ENCODE results near the gene CDIPT.

Gene CDIPT

DNA sequence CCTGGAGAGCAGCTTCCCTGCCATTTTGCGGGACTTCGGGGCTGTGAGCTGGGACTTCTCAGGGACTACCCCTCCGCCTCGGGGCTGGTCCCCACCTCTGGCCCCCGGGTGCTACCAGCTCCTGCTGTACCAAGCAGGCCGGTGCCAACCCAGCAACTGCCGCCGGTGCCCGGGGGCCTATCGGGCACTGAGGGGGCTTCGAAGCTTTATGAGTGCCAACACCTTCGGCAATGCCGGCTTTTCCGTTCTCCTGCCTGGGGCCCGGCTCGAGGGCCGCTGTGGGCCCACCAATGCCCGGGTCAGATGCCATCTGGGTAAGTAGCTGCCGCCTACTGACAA, 38.5 kb upstream of the CDIPT start:
- H3K4me1 Mint-ChIP-seq = peaks cover 19% of the 10 kb centered on the region
- ATAC-seq (replicated peaks; ENCODE audit: extremely low read depth, poor library complexity, severe bottlenecking) = no peak
- no peak overlapping the region for H3K27ac Mint-ChIP-seq (ENCODE audit: low read depth)
- peaks cover 1% of the 10 kb centered on the region for H3K36me3 Mint-ChIP-seq (ENCODE audit: insufficient read depth)
- DNase-seq (ENCODE audit: low spot score in 2 of 2) = no peak
- H3K27me3 Mint-ChIP-seq = peaks cover 28% of the 10 kb centered on the region
- no peaks in the 10 kb centered on the region for H3K9me3 Mint-ChIP-seq
- peak overlapping the region; percentile 41 for H3K4me3 Mint-ChIP-seq

DNA sequence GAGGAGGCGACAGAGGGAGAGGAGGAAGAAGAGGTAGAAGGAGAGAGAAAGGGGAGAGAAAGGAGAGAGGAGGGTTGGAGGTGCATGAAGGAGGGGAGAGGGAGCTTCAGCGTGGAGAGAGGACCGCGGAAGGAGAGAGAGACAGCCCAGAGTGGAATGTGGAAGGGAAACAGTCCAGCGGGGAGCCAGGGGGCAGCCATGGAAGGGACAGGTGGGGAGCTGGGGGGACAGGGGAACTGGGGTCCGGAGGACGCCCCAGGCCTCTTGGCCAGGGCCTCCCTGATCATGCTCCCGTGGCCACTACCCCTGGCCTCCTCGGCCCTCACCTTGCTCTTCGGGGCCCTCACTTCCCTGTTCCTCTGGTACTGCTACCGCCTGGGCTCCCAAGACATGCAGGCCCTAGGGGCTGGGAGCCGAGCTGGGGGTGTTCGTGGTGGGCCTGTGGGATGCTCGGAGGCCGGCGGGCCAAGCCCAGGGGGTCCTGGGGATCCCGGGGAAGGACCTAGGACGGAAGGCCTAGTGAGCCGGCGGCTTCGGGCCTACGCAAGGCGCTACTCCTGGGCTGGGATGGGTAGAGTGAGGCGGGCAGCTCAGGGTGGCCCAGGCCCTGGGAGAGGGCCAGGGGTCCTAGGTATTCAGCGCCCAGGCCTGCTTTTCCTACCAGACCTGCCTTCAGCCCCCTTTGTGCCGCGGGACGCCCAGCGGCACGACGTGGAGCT, 38.0 kb upstream of the CDIPT start:
- no peak overlapping the region for H3K27ac Mint-ChIP-seq (ENCODE audit: low read depth)
- peaks cover 1% of the 10 kb centered on the region for H3K36me3 Mint-ChIP-seq (ENCODE audit: insufficient read depth)
- H3K4me1 Mint-ChIP-seq = peaks cover 19% of the 10 kb centered on the region
- no peaks in the 10 kb centered on the region for H3K9me3 Mint-ChIP-seq
- H3K27me3 Mint-ChIP-seq = peaks cover 33% of the 10 kb centered on the region
- peak overlapping the region; percentile 63 for H3K4me3 Mint-ChIP-seq
- DNase-seq (ENCODE audit: low spot score in 2 of 2) (no peak), ATAC-seq (replicated peaks; ENCODE audit: extremely low read depth, poor library complexity, severe bottlenecking) (no peak)

DNA sequence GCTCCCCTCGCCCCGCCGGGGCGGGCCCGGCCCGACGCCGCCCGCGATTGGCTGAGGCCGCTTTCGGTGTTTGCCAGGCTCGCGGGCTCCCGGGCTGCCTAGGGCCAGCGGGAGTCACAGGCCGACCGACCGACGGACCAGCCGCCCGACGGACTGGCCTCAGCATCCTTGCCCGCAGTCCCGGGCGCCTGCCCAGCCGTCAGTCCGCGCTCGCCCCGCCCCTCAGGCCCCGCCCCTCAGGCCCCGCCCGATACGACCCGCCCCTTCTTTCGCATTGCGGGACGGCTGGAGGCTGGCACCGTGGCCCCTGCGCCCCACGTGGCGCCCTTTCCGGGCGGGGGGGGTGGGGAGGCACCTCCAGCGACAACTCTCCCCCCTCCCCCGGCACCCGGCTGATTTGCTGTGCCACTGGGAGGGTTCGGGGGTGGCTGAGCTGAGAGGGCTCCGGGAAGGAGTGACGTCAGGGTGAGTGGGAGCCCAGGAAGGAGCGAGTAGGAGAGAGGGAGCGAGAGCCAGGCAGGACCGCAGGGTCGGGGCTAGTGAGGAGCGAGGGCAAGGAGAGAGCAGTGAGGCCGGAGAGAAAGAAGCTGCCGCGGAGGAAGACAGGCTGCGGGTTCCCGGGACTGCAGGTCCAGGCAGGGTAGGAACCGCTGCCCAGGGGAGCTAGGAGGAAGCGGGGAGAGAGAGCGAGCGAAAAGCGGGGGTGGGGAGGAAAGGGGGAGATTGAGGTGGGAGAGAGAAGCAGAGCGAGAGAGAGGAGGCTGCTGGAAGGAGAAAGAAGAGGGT, 37.3 kb upstream of the CDIPT start, which contains the start of gene ASPHD1:
TSS of gene ASPHD1 (plus strand) at position 387 of the 786 bp plus-strand sequence. CDS start 484 bp downstream, outside the sequence.
- DNase-seq (ENCODE audit: low spot score in 2 of 2) = peak; percentile 68 to 75
- Mint-ChIP-seq H3K4me1 (peaks cover 19% of the 10 kb centered on the region), H3K9me3 (no peaks in the 10 kb centered on the region), H3K27ac (ENCODE audit: low read depth) (no peak within 1 kb of the TSS), H3K36me3 (ENCODE audit: insufficient read depth) (peaks cover 1% of the 10 kb centered on the region), H3K27me3 (peaks cover 40% of the 10 kb centered on the region), H3K4me3 (peak within 1 kb of the TSS; percentile 63)
- peak; percentile 84 for ATAC-seq (replicated peaks; ENCODE audit: extremely low read depth, poor library complexity, severe bottlenecking)

DNA sequence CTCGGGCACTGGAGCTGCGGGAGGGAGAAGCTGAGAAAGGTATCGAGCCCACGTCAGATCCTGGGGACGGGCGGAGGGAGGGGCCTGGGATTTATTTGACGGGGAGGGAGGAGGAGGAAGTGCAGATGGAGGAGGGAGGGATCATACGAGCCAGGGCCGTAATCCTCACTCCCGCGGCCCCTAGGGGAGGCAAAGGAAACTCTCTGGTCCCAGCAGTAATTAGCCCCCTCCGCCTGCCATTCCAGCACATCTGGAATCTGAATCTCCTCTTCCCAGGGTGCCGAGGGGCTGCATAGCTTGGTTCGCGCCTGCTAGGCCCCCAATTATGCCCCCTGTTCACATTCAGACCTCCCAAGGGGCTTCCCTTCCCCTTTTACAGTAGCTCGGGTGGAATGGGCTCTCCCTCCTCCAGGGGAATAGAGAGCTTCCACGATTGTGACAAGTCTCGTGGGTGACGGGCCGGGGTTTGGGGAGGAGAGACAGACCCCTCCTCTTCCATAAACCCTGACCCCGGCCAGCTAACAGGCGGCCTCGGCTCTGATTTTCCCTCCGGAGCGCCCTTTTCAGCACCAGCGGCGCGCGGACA, 36.6 kb upstream of the CDIPT start, which contains the start of gene SEZ6L2:
TSS of gene SEZ6L2 (minus strand) at position 35 of the 586 bp plus-strand sequence. CDS start 531 bp downstream, outside the sequence.
- Mint-ChIP-seq H3K27ac (ENCODE audit: low read depth) (no peak within 1 kb of the TSS), H3K9me3 (no peaks in the 10 kb centered on the region), H3K4me3 (peak within 1 kb of the TSS; percentile 63), H3K36me3 (ENCODE audit: insufficient read depth) (no peaks in the 10 kb centered on the region), H3K4me1 (peaks cover 19% of the 10 kb centered on the region), H3K27me3 (peaks cover 47% of the 10 kb centered on the region)
- ATAC-seq (replicated peaks; ENCODE audit: extremely low read depth, poor library complexity, severe bottlenecking) (no peak), DNase-seq (ENCODE audit: low spot score in 2 of 2) (no peak)

DNA sequence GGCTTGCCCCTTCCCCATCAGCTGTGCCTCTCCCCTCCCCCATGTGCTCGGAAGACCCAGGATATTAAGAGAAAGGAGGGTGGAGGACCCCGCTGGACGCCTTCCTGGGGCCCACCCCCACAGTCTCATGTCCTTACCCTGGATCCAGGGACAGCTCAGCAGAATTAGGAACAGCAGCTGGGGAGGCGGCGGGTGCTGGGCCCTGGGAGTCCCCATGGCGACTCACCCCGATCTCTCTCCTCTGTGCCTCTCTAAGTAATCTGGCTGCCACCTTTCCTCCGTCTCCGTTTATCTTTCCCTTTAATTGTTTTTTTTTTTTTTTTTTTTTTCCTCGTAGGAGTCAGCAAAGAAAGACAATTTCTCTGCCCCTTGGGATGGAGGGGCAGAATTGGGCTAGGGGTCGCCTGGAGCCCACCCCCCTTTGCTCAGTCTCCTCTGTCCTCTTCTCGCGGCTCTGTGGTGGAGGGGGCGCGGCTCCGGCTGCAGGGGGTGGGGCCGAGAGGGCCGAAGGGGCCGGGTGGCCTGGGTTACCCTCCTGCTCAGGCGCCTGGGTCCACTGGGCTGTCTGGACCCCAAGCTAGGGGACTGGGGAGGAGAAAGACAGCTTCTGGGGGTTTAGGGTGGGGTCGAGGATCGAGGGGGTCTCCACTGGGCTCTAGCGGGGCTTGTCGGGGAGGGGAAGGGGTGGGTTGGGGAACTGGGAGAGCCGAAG, 35.9 kb upstream of the CDIPT start:
- Mint-ChIP-seq H3K36me3 (ENCODE audit: insufficient read depth) (no peaks in the 10 kb centered on the region), H3K27me3 (peaks cover 50% of the 10 kb centered on the region), H3K9me3 (no peaks in the 10 kb centered on the region), H3K4me3 (peak overlapping the region; percentile 18), H3K4me1 (peaks cover 19% of the 10 kb centered on the region), H3K27ac (ENCODE audit: low read depth) (no peak overlapping the region)
- ATAC-seq (replicated peaks; ENCODE audit: extremely low read depth, poor library complexity, severe bottlenecking) = no peak
- no peak for DNase-seq (ENCODE audit: low spot score in 2 of 2)

DNA sequence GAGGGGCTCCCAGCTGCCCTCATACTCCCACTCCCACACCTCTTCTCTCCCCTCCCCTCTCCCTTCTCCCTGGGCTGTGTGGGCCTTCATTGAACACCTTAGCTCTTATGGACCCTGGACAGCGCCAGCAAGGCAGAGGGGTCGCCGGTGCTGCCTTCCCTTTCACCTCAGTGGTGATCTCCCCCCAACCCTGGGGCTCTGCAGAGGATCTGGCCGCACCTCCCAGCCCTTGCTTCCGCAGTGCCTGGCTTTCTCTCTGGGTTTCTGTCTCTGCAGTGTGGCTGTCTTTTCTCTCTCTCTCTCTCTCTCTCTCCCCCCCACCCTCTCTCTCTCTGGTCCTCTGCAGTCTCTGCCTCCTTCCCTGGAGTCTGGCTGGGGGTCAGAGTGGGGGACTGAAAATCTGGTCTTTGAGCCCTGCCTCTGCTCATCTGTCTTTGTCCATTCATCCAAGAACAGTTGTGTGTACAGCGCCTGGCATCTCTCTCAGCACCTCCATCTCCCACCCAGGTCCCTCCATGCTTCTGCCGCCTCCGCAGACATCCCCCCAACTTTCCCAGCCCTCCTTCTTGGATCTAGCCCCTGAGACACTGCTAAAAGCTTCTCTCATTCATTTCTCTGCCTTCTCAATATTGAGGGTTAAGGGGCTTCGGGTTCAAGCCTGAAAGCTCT, 35.2 kb upstream of the CDIPT start:
- no peak for DNase-seq (ENCODE audit: low spot score in 2 of 2)
- H3K36me3 Mint-ChIP-seq (ENCODE audit: insufficient read depth) = no peaks in the 10 kb centered on the region
- H3K4me3 Mint-ChIP-seq = peak overlapping the region; percentile 18
- no peak for ATAC-seq (replicated peaks; ENCODE audit: extremely low read depth, poor library complexity, severe bottlenecking)
- H3K27ac Mint-ChIP-seq (ENCODE audit: low read depth) = no peak overlapping the region
- H3K9me3 Mint-ChIP-seq = no peaks in the 10 kb centered on the region
- H3K27me3 Mint-ChIP-seq = peaks cover 50% of the 10 kb centered on the region
- H3K4me1 Mint-ChIP-seq = peaks cover 19% of the 10 kb centered on the region

DNA sequence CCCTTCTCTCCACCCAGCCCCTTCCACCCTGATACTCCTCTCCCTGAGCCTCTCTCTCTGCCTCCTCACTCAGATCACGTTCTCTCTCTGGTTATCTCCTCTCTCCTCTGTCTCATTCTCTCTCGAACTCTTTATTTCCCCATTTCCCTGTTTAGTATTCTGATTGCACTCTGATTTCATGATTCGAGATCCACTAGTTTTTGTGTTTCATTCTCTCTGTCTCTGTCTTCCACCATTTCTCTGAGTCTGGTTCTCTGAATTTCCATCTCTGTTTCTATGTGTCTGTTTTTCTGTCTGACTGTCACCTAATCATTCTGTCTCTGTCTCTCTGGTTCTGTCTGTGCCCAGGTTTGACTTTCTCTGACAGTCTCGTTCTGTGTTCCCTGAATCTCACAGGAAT, 34.3 kb upstream of the CDIPT start:
- no peak overlapping the region for H3K4me3 Mint-ChIP-seq
- no peak overlapping the region for H3K27ac Mint-ChIP-seq (ENCODE audit: low read depth)
- peaks cover 50% of the 10 kb centered on the region for H3K27me3 Mint-ChIP-seq

DNA sequence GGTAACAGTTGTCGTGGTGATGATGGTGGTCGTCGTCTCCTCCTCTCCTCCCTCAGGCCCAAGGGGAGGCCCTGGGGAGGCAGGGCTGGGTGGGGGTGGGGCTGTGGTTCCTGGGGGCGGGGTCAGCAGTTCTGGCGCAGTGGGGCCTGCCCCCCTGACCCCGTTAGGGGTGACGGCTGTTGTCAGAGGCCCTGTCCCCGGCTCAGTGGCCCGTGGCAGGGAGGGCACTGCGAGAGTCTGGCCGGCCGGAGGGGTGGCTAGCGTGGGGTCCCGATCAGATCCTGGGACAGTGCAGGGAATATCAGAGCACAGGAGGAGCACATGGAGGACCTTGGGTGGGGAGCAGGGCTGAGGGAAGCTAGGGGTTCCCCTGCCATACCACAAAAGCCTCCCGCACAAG, 33.8 kb upstream of the CDIPT start:
- Mint-ChIP-seq H3K4me1 (peaks cover 19% of the 10 kb centered on the region), H3K27ac (ENCODE audit: low read depth) (no peak overlapping the region), H3K36me3 (ENCODE audit: insufficient read depth) (no peaks in the 10 kb centered on the region), H3K4me3 (no peak overlapping the region), H3K27me3 (peaks cover 50% of the 10 kb centered on the region), H3K9me3 (no peaks in the 10 kb centered on the region)
- ATAC-seq (replicated peaks; ENCODE audit: extremely low read depth, poor library complexity, severe bottlenecking) (no peak), DNase-seq (ENCODE audit: low spot score in 2 of 2) (no peak)

More for the DNA sequence above, 34.3 kb upstream of the CDIPT start:
- H3K4me1 Mint-ChIP-seq = peaks cover 19% of the 10 kb centered on the region
- ATAC-seq (replicated peaks; ENCODE audit: extremely low read depth, poor library complexity, severe bottlenecking) (no peak), DNase-seq (ENCODE audit: low spot score in 2 of 2) (no peak)
- no peaks in the 10 kb centered on the region for H3K36me3 Mint-ChIP-seq (ENCODE audit: insufficient read depth)
- no peaks in the 10 kb centered on the region for H3K9me3 Mint-ChIP-seq

DNA sequence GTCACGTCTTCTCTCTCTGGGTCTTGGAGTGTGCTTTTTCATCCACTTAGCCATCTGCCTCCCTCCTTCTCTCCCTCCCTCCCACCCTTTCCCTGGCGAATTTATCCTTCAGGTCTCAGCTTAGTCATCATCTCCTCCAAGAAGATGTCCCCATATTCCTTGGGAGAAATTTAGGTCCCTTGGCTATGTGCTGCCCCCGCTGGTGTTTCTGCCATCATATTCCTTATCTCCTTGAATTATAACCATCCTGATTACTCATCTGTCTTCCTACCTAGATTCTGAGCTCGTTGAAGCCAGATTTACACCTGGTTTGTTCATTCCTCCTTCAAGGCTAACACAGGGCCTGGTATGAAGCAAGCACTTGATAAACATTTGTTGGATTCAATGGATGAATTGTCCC, 31.3 kb upstream of the CDIPT start:
- DNase-seq (ENCODE audit: low spot score in 2 of 2) (no peak), ATAC-seq (replicated peaks; ENCODE audit: extremely low read depth, poor library complexity, severe bottlenecking) (no peak)
- peaks cover 10% of the 10 kb centered on the region for H3K4me1 Mint-ChIP-seq
- H3K36me3 Mint-ChIP-seq (ENCODE audit: insufficient read depth) = no peaks in the 10 kb centered on the region
- H3K9me3 Mint-ChIP-seq = no peaks in the 10 kb centered on the region
- H3K4me3 Mint-ChIP-seq = no peak overlapping the region
- no peak overlapping the region for H3K27ac Mint-ChIP-seq (ENCODE audit: low read depth)
- H3K27me3 Mint-ChIP-seq = peaks cover 50% of the 10 kb centered on the region

DNA sequence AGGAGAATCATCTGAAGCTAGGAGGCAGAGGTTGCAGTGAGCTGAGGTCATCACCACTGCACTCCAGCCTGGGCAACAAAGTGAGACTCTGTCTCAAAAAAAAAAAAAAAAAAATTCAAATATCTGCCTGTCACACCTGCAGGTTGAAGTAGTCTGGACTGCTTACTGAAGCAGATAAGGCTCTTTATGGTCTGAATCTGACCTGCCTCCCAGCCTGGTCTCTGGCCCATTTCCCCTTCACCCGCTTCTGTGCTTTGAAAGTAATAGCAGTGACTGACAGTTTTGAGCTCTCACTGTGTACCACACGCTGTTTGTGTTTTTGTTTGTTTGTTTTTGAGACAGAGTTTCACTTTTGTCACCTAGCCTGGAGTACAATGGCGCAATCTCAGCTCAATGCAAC, 30.5 kb upstream of the CDIPT start:
- peaks cover 42% of the 10 kb centered on the region for H3K27me3 Mint-ChIP-seq
- H3K4me1 Mint-ChIP-seq = peaks cover 3% of the 10 kb centered on the region
- H3K4me3 Mint-ChIP-seq = no peak overlapping the region
- no peaks in the 10 kb centered on the region for H3K9me3 Mint-ChIP-seq
- no peaks in the 10 kb centered on the region for H3K36me3 Mint-ChIP-seq (ENCODE audit: insufficient read depth)
- ATAC-seq (replicated peaks; ENCODE audit: extremely low read depth, poor library complexity, severe bottlenecking) (no peak), DNase-seq (ENCODE audit: low spot score in 2 of 2) (no peak)
- H3K27ac Mint-ChIP-seq (ENCODE audit: low read depth) = no peak overlapping the region

DNA sequence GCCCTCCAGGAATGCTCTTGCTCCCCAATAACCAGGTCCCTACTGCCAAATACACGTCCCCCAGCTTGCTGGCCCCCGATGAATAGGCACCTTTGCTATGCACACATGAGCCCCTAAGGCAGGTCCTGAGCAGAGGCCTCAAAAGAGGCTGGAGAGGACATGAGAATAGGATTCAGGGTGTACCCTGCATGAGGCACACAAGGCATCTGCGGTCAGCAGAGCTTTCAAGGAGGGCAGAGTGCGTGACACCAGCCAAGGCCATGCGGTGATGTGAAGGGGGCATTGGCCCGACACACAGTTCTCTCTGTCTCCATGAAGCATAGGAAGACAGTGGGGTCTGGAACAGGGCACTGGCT, 29.4 kb upstream of the CDIPT start:
- no peaks in the 10 kb centered on the region for H3K36me3 Mint-ChIP-seq (ENCODE audit: insufficient read depth)

More for the DNA sequence above, 29.4 kb upstream of the CDIPT start:
- Mint-ChIP-seq H3K9me3 (no peaks in the 10 kb centered on the region), H3K27ac (ENCODE audit: low read depth) (no peak overlapping the region), H3K4me3 (no peak overlapping the region), H3K27me3 (peaks cover 31% of the 10 kb centered on the region), H3K4me1 (no peaks in the 10 kb centered on the region)
- DNase-seq (ENCODE audit: low spot score in 2 of 2) = no peak
- ATAC-seq (replicated peaks; ENCODE audit: extremely low read depth, poor library complexity, severe bottlenecking) = no peak
